Limb (tissue), 2 donors: ENCODE results near the gene ZDHHC3.

Source experiments
- DNase-seq, 2 donors: peaks; one replicate each; pipeline ENCODE4 v3.0.0-alpha.2; 2016; ENCODE audit errors: extremely low spot score in 2 of 2

Gene ZDHHC3

GRCh38 chr3:44893097-44893496, 82.9 kb downstream of the ZDHHC3 start:
- DNase-seq: no peak

GRCh38 chr3:44892689-44893088, 83.3 kb downstream of the ZDHHC3 start:
- no peak for DNase-seq

- DNase-seq: no peak
These were observed 85.1 kb downstream of the ZDHHC3 start for GRCh38 chr3:44890852-44891251.

GRCh38 chr3:44890258-44890657, 85.7 kb downstream of the ZDHHC3 start:
- DNase-seq: no peak

GRCh38 chr3:44887101-44887500, 88.9 kb downstream of the ZDHHC3 start:
- no peak for DNase-seq

- no peak for DNase-seq
These were observed 89.4 kb downstream of the ZDHHC3 start for GRCh38 chr3:44886561-44886960.

GRCh38 chr3:44885618-44886017, 90.4 kb downstream of the ZDHHC3 start:
- DNase-seq: no peak

GRCh38 chr3:44883999-44884431, 92.0 kb downstream of the ZDHHC3 start:
- DNase-seq: peak; percentile 44 to 61

GRCh38 chr3:44883213-44883955, 92.6 kb downstream of the ZDHHC3 start:
- no peak for DNase-seq

GRCh38 chr3:44880284-44880683, 95.7 kb downstream of the ZDHHC3 start:
- DNase-seq: no peak

GRCh38 chr3:44877333-44877732, 98.6 kb downstream of the ZDHHC3 start:
- DNase-seq: no peak

GRCh38 chr3:44875596-44875995, 100.4 kb downstream of the ZDHHC3 start:
- DNase-seq: no peak
